Vagina (tissue), 2 donors: ENCODE measurements around the gene SUGCT. TPM values are rescaled to one million over a fixed set of nuclear protein-coding genes. Genes with fewer than 3 reads are reported as not detected.
"Not testable (repeated sequence)": the region's sequence is repeated elsewhere in the genome, so short reads cannot be mapped to it uniquely, and the experiment has no call there.

Experiments
- DNase-seq, 2 donors: peaks; one replicate each; pipeline ENCODE4 v3.0.0-alpha.2; 2017; ENCODE audit errors: extremely low spot score in 2 of 2
- H3K27ac ChIP-seq: fragments of 200-600 bp; sonication (generic); one replicate; pipeline ENCODE4 v1.5.1; 2019
- H3K27me3 ChIP-seq: fragments of 200-600 bp; sonication (generic); one replicate; pipeline ENCODE4 v1.5.1; 2019
- H3K36me3 ChIP-seq, 2 donors: fragments of 200-600 bp; sonication (generic); one replicate each; pipeline ENCODE4 v1.5.1; 2017 to 2019
- H3K4me1 ChIP-seq: fragments of 200-600 bp; sonication (generic); one replicate; pipeline ENCODE4 v1.5.1; 2019
- H3K4me3 ChIP-seq, 2 donors: fragments of 200-600 bp; sonication (generic); 1 replicate in 1 of 2; 2 replicates in 1 of 2; pipeline ENCODE4 v1.5.1; 2016 to 2019
- H3K9me3 ChIP-seq: fragments of 200-600 bp; sonication (generic); one replicate; pipeline ENCODE4 v1.5.1; 2019
- CTCF ChIP-seq, 3 experiments: fragments of 450-650 bp in 2 of 3; fragments of 200-600 bp in 1 of 3; sonication (generic) in 1 of 3; IDR thresholded peaks; one replicate each; pipeline ENCODE4 v1.5.1; 2017 to 2019; ENCODE audit warnings: antibody characterized with exemption in 3 of 3, mild to moderate bottlenecking in 2 of 3, moderate library complexity in 2 of 3
- POLR2A ChIP-seq, 2 donors: fragments of 450-650 bp; IDR thresholded peaks; one replicate each; pipeline ENCODE4 v1.6.1; 2017; ENCODE audit warnings: antibody characterized with exemption in 2 of 2, mild to moderate bottlenecking in 2 of 2, moderate library complexity in 2 of 2
- POLR2AphosphoS5 ChIP-seq, 2 donors: sonication (generic); formaldehyde crosslinking; IDR thresholded peaks; one replicate each; pipeline ENCODE4 v1.9.0; 2017; ENCODE audit warnings: antibody characterized with exemption in 2 of 2, mild to moderate bottlenecking in 2 of 2, low read depth in 1 of 2; ENCODE audit not compliant: insufficient read depth in 1 of 2
- intact Hi-C: fragments of 100-400 bp; cut with DNase I; formaldehyde crosslinking; loops from one replicate; pipeline ENCODE4 v1.15.1; 2023
- total RNA-seq: library from RNA; depleted of rRNA; stranded (reverse); fragments of >200 nt; gene quantifications from one replicate; pipeline ENCODE4 v1.2.3, GENCODE V29; 2016

The SUGCT gene
- total RNA-seq, 1 donor from 2014 or later = 2.2 TPM

DNA sequence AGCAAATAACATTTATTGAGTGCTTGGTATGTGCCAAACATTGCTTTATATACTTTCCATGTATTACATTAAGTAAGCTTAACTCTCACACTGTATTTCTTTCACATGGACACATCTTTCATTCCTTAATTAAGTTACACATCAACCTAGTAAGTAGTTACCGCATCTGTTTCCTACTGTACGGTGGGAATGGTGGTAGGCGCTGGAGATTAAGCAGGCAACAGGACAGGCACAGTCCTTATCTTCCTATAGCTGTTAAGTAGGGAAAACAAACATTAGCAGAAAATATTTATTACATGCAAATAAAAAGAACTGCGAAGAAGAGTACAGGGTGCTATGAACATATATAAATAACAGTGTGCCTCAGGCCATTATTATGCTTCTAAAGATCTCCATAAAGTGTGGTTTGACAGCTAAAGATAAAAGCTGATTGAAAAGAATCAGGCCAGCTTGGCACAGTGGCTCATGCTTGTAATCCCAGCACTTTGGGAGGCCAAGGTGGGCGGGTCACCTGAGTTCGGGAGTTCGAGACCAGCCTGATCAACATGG, 105.0 kb downstream of the SUGCT start:
- Histone ChIP-seq H3K4me1 (peaks cover 9% of the 10 kb centered on the region), H3K9me3 (no peaks in the 10 kb centered on the region), H3K27ac (no peak overlapping the region), H3K27me3 (no peaks in the 10 kb centered on the region), H3K4me3 (no peak overlapping the region), H3K36me3 (no peaks in the 10 kb centered on the region)
- TF ChIP-seq CTCF (IDR thresholded peaks at IDR 0.05) (no peak), POLR2A (IDR thresholded peaks at IDR 0.05) (no peak), POLR2AphosphoS5 (IDR thresholded peaks at IDR 0.05; ENCODE audit: insufficient read depth in 1 of 2, low read depth in 1 of 2) (no peak)
- intact Hi-C loops = no loop called here
- no peak for DNase-seq

DNA sequence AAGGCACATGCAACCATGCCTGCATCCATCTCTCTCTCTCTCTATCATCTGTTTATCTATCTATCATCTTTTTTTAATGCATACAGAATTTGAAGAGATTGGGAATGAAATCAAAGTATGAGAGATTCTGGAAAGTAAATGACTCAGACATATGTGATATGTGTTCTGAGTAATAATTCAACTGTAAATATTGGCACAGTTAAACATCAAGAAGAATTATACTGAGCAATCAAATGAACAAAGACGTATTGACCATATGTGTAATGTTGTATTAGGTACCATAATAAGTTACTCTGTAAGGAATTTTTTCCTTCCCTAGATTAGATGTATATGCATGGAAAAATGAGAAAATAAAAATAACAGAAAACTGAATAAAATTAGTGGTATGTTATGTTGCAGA, 108.3 kb downstream of the SUGCT start:
- TF ChIP-seq POLR2A (IDR thresholded peaks at IDR 0.05) (no peak), POLR2AphosphoS5 (IDR thresholded peaks at IDR 0.05; ENCODE audit: insufficient read depth in 1 of 2, low read depth in 1 of 2) (no peak), CTCF (IDR thresholded peaks at IDR 0.05) (no peak)
- H3K27ac ChIP-seq = no peak overlapping the region
- no peaks in the 10 kb centered on the region for H3K9me3 ChIP-seq
- H3K36me3 ChIP-seq = no peaks in the 10 kb centered on the region
- H3K4me1 ChIP-seq = peaks cover 9% of the 10 kb centered on the region
- intact Hi-C loops = no loop called here
- DNase-seq = no peak
- no peak overlapping the region for H3K4me3 ChIP-seq
- no peaks in the 10 kb centered on the region for H3K27me3 ChIP-seq

- Histone ChIP-seq H3K4me1 (peaks cover 9% of the 10 kb centered on the region), H3K4me3 (no peak overlapping the region), H3K36me3 (no peaks in the 10 kb centered on the region), H3K27me3 (no peaks in the 10 kb centered on the region), H3K9me3 (no peaks in the 10 kb centered on the region), H3K27ac (no peak overlapping the region)
- intact Hi-C loops = no loop called here
- no peak for DNase-seq
- TF ChIP-seq CTCF (IDR thresholded peaks at IDR 0.05) (no peak), POLR2AphosphoS5 (IDR thresholded peaks at IDR 0.05; ENCODE audit: insufficient read depth in 1 of 2, low read depth in 1 of 2) (no peak), POLR2A (IDR thresholded peaks at IDR 0.05) (no peak)
Measured at GRCh38 chr7:40244226-40244625, 109.4 kb downstream of the SUGCT start.

GRCh38 chr7:40248681-40249080, 113.9 kb downstream of the SUGCT start:
- intact Hi-C loops = no loop called here
- Histone ChIP-seq H3K4me3 (no peak overlapping the region), H3K4me1 (peaks cover 9% of the 10 kb centered on the region), H3K9me3 (no peaks in the 10 kb centered on the region), H3K27me3 (no peaks in the 10 kb centered on the region), H3K36me3 (no peaks in the 10 kb centered on the region), H3K27ac (no peak overlapping the region)
- TF ChIP-seq POLR2AphosphoS5 (IDR thresholded peaks at IDR 0.05; ENCODE audit: insufficient read depth in 1 of 2, low read depth in 1 of 2) (no peak), POLR2A (IDR thresholded peaks at IDR 0.05) (no peak), CTCF (IDR thresholded peaks at IDR 0.05) (no peak)
- DNase-seq = no peak

DNA sequence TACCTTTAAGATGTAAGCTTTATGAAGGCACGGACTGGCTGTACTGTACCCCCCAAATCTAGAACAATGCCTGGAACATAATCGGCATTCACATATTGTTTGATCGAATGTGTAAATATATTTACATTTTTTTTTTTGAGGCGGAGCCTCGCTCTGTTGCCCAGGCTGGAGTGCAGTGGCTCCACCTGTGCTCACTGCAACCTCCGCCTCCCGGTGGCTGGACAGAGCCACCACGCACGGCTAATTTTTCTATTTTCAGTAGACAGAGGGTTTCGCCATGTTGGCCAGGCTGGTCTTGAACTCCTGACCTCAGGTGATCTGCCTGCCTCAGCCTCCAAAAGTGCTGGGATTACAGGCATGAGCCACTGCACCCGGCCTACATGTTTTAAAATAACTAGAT, 118.6 kb downstream of the SUGCT start:
- H3K9me3 ChIP-seq, H3K4me3 ChIP-seq, H3K27ac ChIP-seq, H3K4me1 ChIP-seq, DNase-seq, intact Hi-C loops, H3K36me3 ChIP-seq, H3K27me3 ChIP-seq: not testable (repeated sequence)
